Measurements from ENCODE around the gene MUC4.
"Not testable (repeated sequence)": the region's sequence is repeated elsewhere in the genome, so short reads cannot be mapped to it uniquely, and the experiment has no call there.

The MUC4 gene

GRCh38 chr3:195836476-195837135, 24.9 kb upstream of the MUC4 start:
- DNase-seq: no peak

- no peak for DNase-seq
Observed at GRCh38 chr3:195835791-195836190, 24.1 kb upstream of the MUC4 start.

GRCh38 chr3:195834675-195835583, 23.2 kb upstream of the MUC4 start:
- DNase-seq: no peak

GRCh38 chr3:195829897-195830254, 18.1 kb upstream of the MUC4 start:
- DNase-seq: no peak

- no peak for DNase-seq
Observed at GRCh38 chr3:195828762-195829161, 17.0 kb upstream of the MUC4 start.

GRCh38 chr3:195825857-195826804, 14.4 kb upstream of the MUC4 start:
- no peak for DNase-seq

GRCh38 chr3:195825191-195825588, 13.5 kb upstream of the MUC4 start:
- DNase-seq: no peak

- DNase-seq: not testable (repeated sequence)
Observed at GRCh38 chr3:195824425-195825190, 12.9 kb upstream of the MUC4 start.

GRCh38 chr3:195823999-195824398, 12.3 kb upstream of the MUC4 start:
- DNase-seq: no peak

- DNase-seq: no peak
Observed at GRCh38 chr3:195823280-195823679, 11.6 kb upstream of the MUC4 start.

- no peak for DNase-seq
Observed at GRCh38 chr3:195822131-195822696, 10.5 kb upstream of the MUC4 start.

- DNase-seq: no peak
Observed at GRCh38 chr3:195821403-195822130, 9.8 kb upstream of the MUC4 start.

- no peak for DNase-seq
Observed at GRCh38 chr3:195820901-195821300, 9.2 kb upstream of the MUC4 start.

- no peak for DNase-seq
Observed at GRCh38 chr3:195820186-195820585, 8.5 kb upstream of the MUC4 start.

GRCh38 chr3:195818301-195818700, 6.6 kb upstream of the MUC4 start:
- no peak for DNase-seq

GRCh38 chr3:195817578-195818135, 5.9 kb upstream of the MUC4 start:
- DNase-seq: no peak

- DNase-seq: not testable (repeated sequence)
Observed at GRCh38 chr3:195816276-195816913, 4.7 kb upstream of the MUC4 start.

GRCh38 chr3:195815169-195815771, 3.5 kb upstream of the MUC4 start:
- DNase-seq: no peak

GRCh38 chr3:195813916-195814640, 2.3 kb upstream of the MUC4 start:
- no peak for DNase-seq
